Measurements from ENCODE around the gene PRODH2. TPM values are rescaled to one million over a fixed set of nuclear protein-coding genes. Genes with fewer than 3 reads are reported as not detected.

PRODH2 gene
- total RNA-seq, 6 donors from 2014 or later, result not detected

GRCh38 chr19:35777961-35778360 is 34.7 kb downstream of the PRODH2 start:
- H3K9me3 ChIP-seq, result no peaks in the 10 kb centered on the region
- DNase-seq (no peak), ATAC-seq (ENCODE audit: low FRiP score in 2 of 2) (no peak)
- H3K27me3 ChIP-seq, result no peaks in the 10 kb centered on the region
- H3K4me3 ChIP-seq, result no peak overlapping the region
- WGBS, 2 donors, result 83 to 95% methylated on average over 7 of the region's 7 CpGs
- TF ChIP-seq EP300 (IDR thresholded peaks at IDR 0.05) (no peak), POLR2A (IDR thresholded peaks at IDR 0.05) (no peak)
- peaks cover 0 to 30% (median 18%) of the 10 kb centered on the region in 4 donors for H3K36me3 ChIP-seq
- H3K4me1 ChIP-seq, result peaks cover 10 to 20% (median 14%) of the 10 kb centered on the region in 4 donors
- no peak overlapping the region for H3K27ac ChIP-seq

GRCh38 chr19:35777086-35777841 is 35.4 kb downstream of the PRODH2 start:
- ATAC-seq (ENCODE audit: low FRiP score in 2 of 2) (no peak), DNase-seq (no peak)
- Histone ChIP-seq H3K4me3 (no peak overlapping the region), H3K9me3 (no peaks in the 10 kb centered on the region), H3K36me3 (peaks cover 0 to 26% (median 15%) of the 10 kb centered on the region in 4 donors), H3K27me3 (no peaks in the 10 kb centered on the region), H3K27ac (no peak overlapping the region), H3K4me1 (peaks cover 10 to 20% (median 14%) of the 10 kb centered on the region in 4 donors)
- WGBS, 2 donors, result 67 to 80% methylated on average over 17 to 19 of the region's 19 CpGs
- TF ChIP-seq POLR2A (IDR thresholded peaks at IDR 0.05) (no peak), CTCF (IDR thresholded peaks at IDR 0.05) (no peak), POLR2AphosphoS5 (IDR thresholded peaks at IDR 0.05) (no peak), EP300 (IDR thresholded peaks at IDR 0.05) (no peak)

- Histone ChIP-seq H3K36me3 (peaks cover 0 to 21% (median 12%) of the 10 kb centered on the region in 4 donors), H3K4me3 (peak overlapping the region in 3 of 4 donors; percentile 95 to 98 (median 95)), H3K9me3 (no peaks in the 10 kb centered on the region), H3K27me3 (no peaks in the 10 kb centered on the region), H3K27ac (peak overlapping the region in 2 of 4 donors; percentile 55 to 78), H3K4me1 (peaks cover 10 to 20% (median 14%) of the 10 kb centered on the region in 4 donors)
- DNase-seq (no peak), ATAC-seq (ENCODE audit: low FRiP score in 2 of 2) (no peak)
- TF ChIP-seq POLR2AphosphoS5 (IDR thresholded peaks at IDR 0.05), result no peak
- no peak for TF ChIP-seq POLR2A (IDR thresholded peaks at IDR 0.05)
- TF ChIP-seq CTCF (IDR thresholded peaks at IDR 0.05), result no peak
- TF ChIP-seq EP300 (IDR thresholded peaks at IDR 0.05), result no peak
- WGBS, 2 donors, result 62 to 69% methylated on average over 12 to 13 of the region's 13 CpGs
These were observed 36.4 kb downstream of the PRODH2 start for GRCh38 chr19:35776102-35776788.

- peak within 1 kb of the TSS in 2 of 4 donors; percentile 55 to 78 for H3K27ac ChIP-seq
- H3K27me3 ChIP-seq, result no peaks in the 10 kb centered on the region
- no peaks in the 10 kb centered on the region for H3K9me3 ChIP-seq
- TF ChIP-seq POLR2AphosphoS5 (IDR thresholded peaks at IDR 0.05), result no peak
- no peak for TF ChIP-seq POLR2A (IDR thresholded peaks at IDR 0.05)
- TF ChIP-seq EP300 (IDR thresholded peaks at IDR 0.05), result no peak
- TF ChIP-seq CTCF (IDR thresholded peaks at IDR 0.05), result no peak
- H3K36me3 ChIP-seq, result peaks cover 0 to 13% (median 8%) of the 10 kb centered on the region in 4 donors
- 1 to 2% methylated on average over 35 to 43 of the region's 82 CpGs for WGBS, 2 donors
- H3K4me1 ChIP-seq, result peaks cover 10 to 20% (median 14%) of the 10 kb centered on the region in 4 donors
- H3K4me3 ChIP-seq, result peak within 1 kb of the TSS; percentile 95 to 99 (median 96)
- peak; percentile 99 for DNase-seq
- ATAC-seq (ENCODE audit: low FRiP score in 2 of 2), result peak; percentile 98 to 99
These were observed 37.1 kb downstream of the PRODH2 start, which contains the start of gene ARHGAP33 for GRCh38 chr19:35775298-35776101. ARHGAP33 (plus strand) TSS chr19:35775564; CDS start chr19:35775659, 95 bp downstream.

GRCh38 chr19:35775046-35775297 is 37.7 kb downstream of the PRODH2 start:
- peaks cover 0 to 8% (median 3%) of the 10 kb centered on the region in 4 donors for H3K36me3 ChIP-seq
- TF ChIP-seq EP300 (IDR thresholded peaks at IDR 0.05) (no peak), POLR2A (IDR thresholded peaks at IDR 0.05) (no peak), CTCF (IDR thresholded peaks at IDR 0.05) (no peak), POLR2AphosphoS5 (IDR thresholded peaks at IDR 0.05) (no peak)
- no peak overlapping the region for H3K27ac ChIP-seq
- ATAC-seq (ENCODE audit: low FRiP score in 2 of 2) (no peak), DNase-seq (no peak)
- no peaks in the 10 kb centered on the region for H3K27me3 ChIP-seq
- no peaks in the 10 kb centered on the region for H3K9me3 ChIP-seq
- H3K4me1 ChIP-seq, result peaks cover 10 to 20% (median 14%) of the 10 kb centered on the region in 4 donors
- 15 to 38% methylated on average over 9 of the region's 9 CpGs for WGBS, 2 donors
- H3K4me3 ChIP-seq, result peak overlapping the region; percentile 20 to 98 (median 95)
